HEK293 (cell line): ENCODE results near the gene MTTP.

Experiments
- CTCF ChIA-PET: fragments of 350-600 bp; formaldehyde crosslinking; extraction: SDS; loops from one replicate; lab custom pipeline; 2021; ENCODE audit warnings: antibody characterized with exemption; lab: Yijun Ruan, JAX
- POLR2A ChIA-PET: fragments of 300-600 bp; formaldehyde crosslinking; extraction: SDS; loops from one replicate; lab custom pipeline; 2020; ENCODE audit warnings: antibody characterized with exemption, inconsistent platforms; lab: Yijun Ruan, JAX
- H3K27ac ChIP-seq: fragments of 200-500 bp; sonication (Bioruptor generic); 2 replicates; pipeline ENCODE4 v1.5.1; 2014; ENCODE audit warnings: low read depth, low read length, control low read depth, inconsistent platforms; ENCODE audit errors: extremely low read depth
- H3K36me3 ChIP-seq, 2 experiments: fragments of 200-500 bp in 1 of 2; sonication (Bioruptor generic) in 1 of 2; 1 replicate in 1 of 2; 2 replicates in 1 of 2; pipeline ENCODE4 v1.5.1; 2014 to 2017; ENCODE audit warnings: inconsistent platforms in 2 of 2, low read length in 2 of 2; ENCODE audit not compliant: control insufficient read depth in 2 of 2, insufficient read depth in 1 of 2
- H3K4me1 ChIP-seq: fragments of 200-500 bp; sonication (Bioruptor generic); 2 replicates; pipeline ENCODE4 v1.5.1; 2014; ENCODE audit warnings: mild to moderate bottlenecking, low read length, inconsistent platforms; ENCODE audit not compliant: control insufficient read depth, insufficient read depth
- H3K4me3 ChIP-seq: 2 replicates; pipeline ENCODE4 v1.5.1; 2011; ENCODE audit warnings: low read depth, mild to moderate bottlenecking, control low read depth, low read length, moderate library complexity
- H3K9me3 ChIP-seq: fragments of 200-500 bp; sonication (Bioruptor generic); 2 replicates; pipeline ENCODE4 v1.5.1; 2014; ENCODE audit warnings: low read depth, low read length, inconsistent platforms; ENCODE audit not compliant: control insufficient read depth, insufficient read depth
- BCL11A ChIP-seq: fragments of 450-650 bp; formaldehyde crosslinking; IDR thresholded peaks from 2 replicates; pipeline ENCODE4 v1.5.1; 2016; ENCODE audit warnings: low read depth, missing biosample characterization, missing genetic modification characterization
- FEZF1 ChIP-seq: fragments of 450-650 bp; formaldehyde crosslinking; IDR thresholded peaks from 2 replicates; pipeline ENCODE4 v1.5.1; 2016; ENCODE audit warnings: missing biosample characterization, missing genetic modification characterization
- KLF8 ChIP-seq: fragments of 450-650 bp; formaldehyde crosslinking; IDR thresholded peaks from 2 replicates; pipeline ENCODE4 v1.5.1; 2016; ENCODE audit warnings: missing biosample characterization, missing genetic modification characterization
- SETDB1 ChIP-seq: IDR thresholded peaks from one replicate; pipeline ENCODE4 v1.6.1; 2017; ENCODE audit warnings: mild to moderate bottlenecking, low read length, moderate library complexity, mixed read lengths; ENCODE audit not compliant: insufficient read length
- ZNF114 ChIP-seq: fragments of 450-650 bp; formaldehyde crosslinking; IDR thresholded peaks from 2 replicates; pipeline ENCODE4 v1.5.0; 2017; ENCODE audit warnings: missing biosample characterization, missing genetic modification characterization
- ZNF16 ChIP-seq: fragments of 450-650 bp; formaldehyde crosslinking; IDR thresholded peaks from 2 replicates; pipeline ENCODE4 v1.5.1; 2016; ENCODE audit warnings: low read depth, missing biosample characterization, missing genetic modification characterization
- ZNF211 ChIP-seq: fragments of 450-650 bp; formaldehyde crosslinking; IDR thresholded peaks from 2 replicates; pipeline ENCODE4 v1.5.1; 2016; ENCODE audit warnings: low read depth, missing biosample characterization, missing genetic modification characterization
- ZNF214 ChIP-seq: fragments of 450-650 bp; formaldehyde crosslinking; IDR thresholded peaks from 2 replicates; pipeline ENCODE4 v1.5.1; 2017; ENCODE audit warnings: missing biosample characterization, mild to moderate bottlenecking, missing genetic modification characterization, borderline replicate concordance
- ZNF221 ChIP-seq: fragments of 450-650 bp; formaldehyde crosslinking; IDR thresholded peaks from 2 replicates; pipeline ENCODE4 v1.5.1; 2017; ENCODE audit warnings: missing biosample characterization, missing genetic modification characterization, borderline replicate concordance
- ZNF23 ChIP-seq: fragments of 450-650 bp; formaldehyde crosslinking; IDR thresholded peaks from 2 replicates; pipeline ENCODE4 v1.5.1; 2016; ENCODE audit warnings: missing biosample characterization, missing genetic modification characterization, borderline replicate concordance
- ZNF24 ChIP-seq: fragments of 450-650 bp; formaldehyde crosslinking; IDR thresholded peaks from 2 replicates; pipeline ENCODE4 v1.5.1; 2016; ENCODE audit warnings: missing biosample characterization, missing genetic modification characterization
- ZNF248 ChIP-seq: fragments of 450-650 bp; formaldehyde crosslinking; IDR thresholded peaks from 2 replicates; pipeline ENCODE4 v1.5.1; 2017; ENCODE audit warnings: missing biosample characterization, missing genetic modification characterization
- ZNF350 ChIP-seq: fragments of 450-650 bp; formaldehyde crosslinking; IDR thresholded peaks from 2 replicates; pipeline ENCODE4 v1.5.0; 2017; ENCODE audit warnings: missing biosample characterization, mild to moderate bottlenecking, missing genetic modification characterization
- ZNF677 ChIP-seq: fragments of 450-650 bp; IDR thresholded peaks from 2 replicates; pipeline ENCODE4 v1.5.0; 2018; ENCODE audit warnings: missing biosample characterization, mild to moderate bottlenecking, missing genetic modification characterization, moderate library complexity
- ZNF701 ChIP-seq: fragments of 450-650 bp; formaldehyde crosslinking; IDR thresholded peaks from 2 replicates; pipeline ENCODE4 v1.5.1; 2016; ENCODE audit warnings: missing biosample characterization, missing genetic modification characterization
- ZNF777 ChIP-seq: fragments of 450-650 bp; formaldehyde crosslinking; IDR thresholded peaks from 2 replicates; pipeline ENCODE4 v1.5.1; 2017; ENCODE audit warnings: missing biosample characterization, missing genetic modification characterization, borderline replicate concordance
- ZNF792 ChIP-seq: fragments of 450-650 bp; formaldehyde crosslinking; IDR thresholded peaks from 2 replicates; pipeline ENCODE4 v1.5.1; 2016; ENCODE audit warnings: missing biosample characterization, missing genetic modification characterization
- TF ChIP-seq, protein P1 (sequence below): fragments of 450-650 bp; formaldehyde crosslinking; IDR thresholded peaks from 2 replicates; pipeline ENCODE4 v1.5.1; 2016; ENCODE audit warnings: missing biosample characterization, missing genetic modification characterization
- TF ChIP-seq, protein P2 (sequence below): fragments of 450-650 bp; formaldehyde crosslinking; IDR thresholded peaks from 2 replicates; pipeline ENCODE4 v1.5.1; 2017; ENCODE audit warnings: missing biosample characterization, missing genetic modification characterization
- TF ChIP-seq, protein P3 (sequence below): fragments of 450-650 bp; formaldehyde crosslinking; IDR thresholded peaks from 2 replicates; pipeline ENCODE4 v1.5.1; 2017; ENCODE audit warnings: missing biosample characterization, missing genetic modification characterization
- TF ChIP-seq, protein P4 (sequence below): fragments of 450-650 bp; formaldehyde crosslinking; IDR thresholded peaks from 2 replicates; pipeline ENCODE4 v1.5.1; 2017; ENCODE audit warnings: missing biosample characterization, missing genetic modification characterization
- TF ChIP-seq, protein P5 (sequence below): fragments of 450-650 bp; formaldehyde crosslinking; IDR thresholded peaks from 2 replicates; pipeline ENCODE4 v1.5.1; 2016; ENCODE audit warnings: missing biosample characterization, missing genetic modification characterization
- TF ChIP-seq, protein P6 (sequence below): fragments of 450-650 bp; formaldehyde crosslinking; IDR thresholded peaks from 2 replicates; pipeline ENCODE4 v1.5.1; 2016; ENCODE audit warnings: missing biosample characterization, missing genetic modification characterization, borderline replicate concordance
- TF ChIP-seq, protein P7 (sequence below): fragments of 450-650 bp; formaldehyde crosslinking; IDR thresholded peaks from 2 replicates; pipeline ENCODE4 v1.5.1; 2016; ENCODE audit warnings: missing biosample characterization, missing genetic modification characterization

MTTP gene

DNA sequence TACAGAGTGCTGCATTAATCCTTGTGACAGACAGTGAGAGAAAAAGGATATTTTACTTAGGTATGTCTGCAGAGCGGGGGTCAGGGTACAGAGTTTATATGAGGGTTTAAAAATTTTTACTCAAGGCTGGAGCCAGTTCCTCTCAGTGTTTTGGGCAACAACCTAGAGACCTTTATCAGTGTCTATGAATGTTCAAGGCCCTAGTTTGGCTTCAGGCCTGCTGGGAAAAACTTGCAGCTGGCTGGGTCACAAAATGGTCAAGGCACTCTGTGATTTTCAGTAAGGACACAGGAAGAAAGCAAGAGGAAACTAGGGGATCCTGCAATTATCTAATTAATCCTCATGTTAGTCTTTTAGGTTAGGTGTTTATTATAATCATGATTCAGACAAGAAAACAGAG lies 93.8 kb downstream of the MTTP start:
- no peaks in the 10 kb centered on the region for H3K9me3 ChIP-seq
- no peak overlapping the region for H3K27ac ChIP-seq
- H3K4me3 ChIP-seq, result no peak overlapping the region
- POLR2A ChIA-PET, result no interaction called here
- TF ChIP-seq ZNF16 (tag by site-specific recombination) (no peak), ZNF677 (no peak), ZNF350 (tag by site-specific recombination) (no peak), SETDB1 (no peak), ZNF701 (tag by site-specific recombination) (no peak), FEZF1 (tag by site-specific recombination) (no peak), BCL11A (tag by site-specific recombination) (no peak), KLF8 (tag by site-specific recombination) (no peak), ZNF221 (tag by site-specific recombination) (no peak), ZNF792 (no peak), ZNF248 (tag by site-specific recombination) (no peak), ZNF214 (tag by site-specific recombination) (no peak), ZNF777 (tag by site-specific recombination) (no peak)
- TF ChIP-seq, protein P1, sequence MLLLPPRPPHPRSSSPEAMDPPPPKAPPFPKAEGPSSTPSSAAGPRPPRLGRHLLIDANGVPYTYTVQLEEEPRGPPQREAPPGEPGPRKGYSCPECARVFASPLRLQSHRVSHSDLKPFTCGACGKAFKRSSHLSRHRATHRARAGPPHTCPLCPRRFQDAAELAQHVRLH, result no peak
- TF ChIP-seq, protein P2, sequence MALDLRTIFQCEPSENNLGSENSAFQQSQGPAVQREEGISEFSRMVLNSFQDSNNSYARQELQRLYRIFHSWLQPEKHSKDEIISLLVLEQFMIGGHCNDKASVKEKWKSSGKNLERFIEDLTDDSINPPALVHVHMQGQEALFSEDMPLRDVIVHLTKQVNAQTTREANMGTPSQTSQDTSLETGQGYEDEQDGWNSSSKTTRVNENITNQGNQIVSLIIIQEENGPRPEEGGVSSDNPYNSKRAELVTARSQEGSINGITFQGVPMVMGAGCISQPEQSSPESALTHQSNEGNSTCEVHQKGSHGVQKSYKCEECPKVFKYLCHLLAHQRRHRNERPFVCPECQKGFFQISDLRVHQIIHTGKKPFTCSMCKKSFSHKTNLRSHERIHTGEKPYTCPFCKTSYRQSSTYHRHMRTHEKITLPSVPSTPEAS, result no peak
- TF ChIP-seq, protein P3, sequence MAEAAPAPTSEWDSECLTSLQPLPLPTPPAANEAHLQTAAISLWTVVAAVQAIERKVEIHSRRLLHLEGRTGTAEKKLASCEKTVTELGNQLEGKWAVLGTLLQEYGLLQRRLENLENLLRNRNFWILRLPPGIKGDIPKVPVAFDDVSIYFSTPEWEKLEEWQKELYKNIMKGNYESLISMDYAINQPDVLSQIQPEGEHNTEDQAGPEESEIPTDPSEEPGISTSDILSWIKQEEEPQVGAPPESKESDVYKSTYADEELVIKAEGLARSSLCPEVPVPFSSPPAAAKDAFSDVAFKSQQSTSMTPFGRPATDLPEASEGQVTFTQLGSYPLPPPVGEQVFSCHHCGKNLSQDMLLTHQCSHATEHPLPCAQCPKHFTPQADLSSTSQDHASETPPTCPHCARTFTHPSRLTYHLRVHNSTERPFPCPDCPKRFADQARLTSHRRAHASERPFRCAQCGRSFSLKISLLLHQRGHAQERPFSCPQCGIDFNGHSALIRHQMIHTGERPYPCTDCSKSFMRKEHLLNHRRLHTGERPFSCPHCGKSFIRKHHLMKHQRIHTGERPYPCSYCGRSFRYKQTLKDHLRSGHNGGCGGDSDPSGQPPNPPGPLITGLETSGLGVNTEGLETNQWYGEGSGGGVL (tag by site-specific recombination), result no peak
- TF ChIP-seq, protein P4, sequence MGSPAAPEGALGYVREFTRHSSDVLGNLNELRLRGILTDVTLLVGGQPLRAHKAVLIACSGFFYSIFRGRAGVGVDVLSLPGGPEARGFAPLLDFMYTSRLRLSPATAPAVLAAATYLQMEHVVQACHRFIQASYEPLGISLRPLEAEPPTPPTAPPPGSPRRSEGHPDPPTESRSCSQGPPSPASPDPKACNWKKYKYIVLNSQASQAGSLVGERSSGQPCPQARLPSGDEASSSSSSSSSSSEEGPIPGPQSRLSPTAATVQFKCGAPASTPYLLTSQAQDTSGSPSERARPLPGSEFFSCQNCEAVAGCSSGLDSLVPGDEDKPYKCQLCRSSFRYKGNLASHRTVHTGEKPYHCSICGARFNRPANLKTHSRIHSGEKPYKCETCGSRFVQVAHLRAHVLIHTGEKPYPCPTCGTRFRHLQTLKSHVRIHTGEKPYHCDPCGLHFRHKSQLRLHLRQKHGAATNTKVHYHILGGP (tag by site-specific recombination), result no peak
- TF ChIP-seq, protein P5, sequence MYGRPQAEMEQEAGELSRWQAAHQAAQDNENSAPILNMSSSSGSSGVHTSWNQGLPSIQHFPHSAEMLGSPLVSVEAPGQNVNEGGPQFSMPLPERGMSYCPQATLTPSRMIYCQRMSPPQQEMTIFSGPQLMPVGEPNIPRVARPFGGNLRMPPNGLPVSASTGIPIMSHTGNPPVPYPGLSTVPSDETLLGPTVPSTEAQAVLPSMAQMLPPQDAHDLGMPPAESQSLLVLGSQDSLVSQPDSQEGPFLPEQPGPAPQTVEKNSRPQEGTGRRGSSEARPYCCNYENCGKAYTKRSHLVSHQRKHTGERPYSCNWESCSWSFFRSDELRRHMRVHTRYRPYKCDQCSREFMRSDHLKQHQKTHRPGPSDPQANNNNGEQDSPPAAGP, result no peak
- H3K4me1 ChIP-seq, result no peaks in the 10 kb centered on the region
- no peaks in the 10 kb centered on the region for H3K36me3 ChIP-seq
- CTCF ChIA-PET, result no interaction called here

DNA sequence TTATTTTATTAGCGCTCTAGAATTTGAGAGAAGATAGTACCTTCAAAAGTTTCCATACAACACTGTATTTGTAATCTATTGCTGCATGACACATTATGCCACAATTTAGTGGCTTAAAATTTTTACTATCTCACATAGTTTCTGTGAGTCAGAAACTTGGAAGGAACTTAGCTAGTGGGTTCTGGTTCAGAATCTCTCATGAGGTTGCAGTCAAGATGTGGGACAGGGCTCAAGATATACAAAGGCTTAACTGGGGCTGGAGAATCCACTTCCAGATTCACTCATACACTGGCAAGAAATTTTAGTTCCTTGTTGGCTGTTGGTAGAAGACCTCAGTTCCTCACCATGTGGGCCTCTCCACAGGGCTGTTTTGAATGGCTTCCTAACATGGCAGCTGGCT lies 94.5 kb downstream of the MTTP start:
- CTCF ChIA-PET, result no interaction called here
- H3K36me3 ChIP-seq, result no peaks in the 10 kb centered on the region
- no peak overlapping the region for H3K4me3 ChIP-seq
- H3K4me1 ChIP-seq, result no peaks in the 10 kb centered on the region
- no peaks in the 10 kb centered on the region for H3K9me3 ChIP-seq
- POLR2A ChIA-PET, result no interaction called here
- no peak overlapping the region for H3K27ac ChIP-seq
- TF ChIP-seq, protein P6, sequence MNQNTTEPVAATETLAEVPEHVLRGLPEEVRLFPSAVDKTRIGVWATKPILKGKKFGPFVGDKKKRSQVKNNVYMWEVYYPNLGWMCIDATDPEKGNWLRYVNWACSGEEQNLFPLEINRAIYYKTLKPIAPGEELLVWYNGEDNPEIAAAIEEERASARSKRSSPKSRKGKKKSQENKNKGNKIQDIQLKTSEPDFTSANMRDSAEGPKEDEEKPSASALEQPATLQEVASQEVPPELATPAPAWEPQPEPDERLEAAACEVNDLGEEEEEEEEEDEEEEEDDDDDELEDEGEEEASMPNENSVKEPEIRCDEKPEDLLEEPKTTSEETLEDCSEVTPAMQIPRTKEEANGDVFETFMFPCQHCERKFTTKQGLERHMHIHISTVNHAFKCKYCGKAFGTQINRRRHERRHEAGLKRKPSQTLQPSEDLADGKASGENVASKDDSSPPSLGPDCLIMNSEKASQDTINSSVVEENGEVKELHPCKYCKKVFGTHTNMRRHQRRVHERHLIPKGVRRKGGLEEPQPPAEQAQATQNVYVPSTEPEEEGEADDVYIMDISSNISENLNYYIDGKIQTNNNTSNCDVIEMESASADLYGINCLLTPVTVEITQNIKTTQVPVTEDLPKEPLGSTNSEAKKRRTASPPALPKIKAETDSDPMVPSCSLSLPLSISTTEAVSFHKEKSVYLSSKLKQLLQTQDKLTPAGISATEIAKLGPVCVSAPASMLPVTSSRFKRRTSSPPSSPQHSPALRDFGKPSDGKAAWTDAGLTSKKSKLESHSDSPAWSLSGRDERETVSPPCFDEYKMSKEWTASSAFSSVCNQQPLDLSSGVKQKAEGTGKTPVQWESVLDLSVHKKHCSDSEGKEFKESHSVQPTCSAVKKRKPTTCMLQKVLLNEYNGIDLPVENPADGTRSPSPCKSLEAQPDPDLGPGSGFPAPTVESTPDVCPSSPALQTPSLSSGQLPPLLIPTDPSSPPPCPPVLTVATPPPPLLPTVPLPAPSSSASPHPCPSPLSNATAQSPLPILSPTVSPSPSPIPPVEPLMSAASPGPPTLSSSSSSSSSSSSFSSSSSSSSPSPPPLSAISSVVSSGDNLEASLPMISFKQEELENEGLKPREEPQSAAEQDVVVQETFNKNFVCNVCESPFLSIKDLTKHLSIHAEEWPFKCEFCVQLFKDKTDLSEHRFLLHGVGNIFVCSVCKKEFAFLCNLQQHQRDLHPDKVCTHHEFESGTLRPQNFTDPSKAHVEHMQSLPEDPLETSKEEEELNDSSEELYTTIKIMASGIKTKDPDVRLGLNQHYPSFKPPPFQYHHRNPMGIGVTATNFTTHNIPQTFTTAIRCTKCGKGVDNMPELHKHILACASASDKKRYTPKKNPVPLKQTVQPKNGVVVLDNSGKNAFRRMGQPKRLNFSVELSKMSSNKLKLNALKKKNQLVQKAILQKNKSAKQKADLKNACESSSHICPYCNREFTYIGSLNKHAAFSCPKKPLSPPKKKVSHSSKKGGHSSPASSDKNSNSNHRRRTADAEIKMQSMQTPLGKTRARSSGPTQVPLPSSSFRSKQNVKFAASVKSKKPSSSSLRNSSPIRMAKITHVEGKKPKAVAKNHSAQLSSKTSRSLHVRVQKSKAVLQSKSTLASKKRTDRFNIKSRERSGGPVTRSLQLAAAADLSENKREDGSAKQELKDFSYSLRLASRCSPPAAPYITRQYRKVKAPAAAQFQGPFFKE, result no peak
- TF ChIP-seq ZNF114 (tag by site-specific recombination), result no peak
- no peak for TF ChIP-seq ZNF24 (tag by site-specific recombination)
- TF ChIP-seq ZNF23 (tag by site-specific recombination), result no peak
- no peak for TF ChIP-seq ZNF211 (tag by site-specific recombination)
- TF ChIP-seq, protein P7, sequence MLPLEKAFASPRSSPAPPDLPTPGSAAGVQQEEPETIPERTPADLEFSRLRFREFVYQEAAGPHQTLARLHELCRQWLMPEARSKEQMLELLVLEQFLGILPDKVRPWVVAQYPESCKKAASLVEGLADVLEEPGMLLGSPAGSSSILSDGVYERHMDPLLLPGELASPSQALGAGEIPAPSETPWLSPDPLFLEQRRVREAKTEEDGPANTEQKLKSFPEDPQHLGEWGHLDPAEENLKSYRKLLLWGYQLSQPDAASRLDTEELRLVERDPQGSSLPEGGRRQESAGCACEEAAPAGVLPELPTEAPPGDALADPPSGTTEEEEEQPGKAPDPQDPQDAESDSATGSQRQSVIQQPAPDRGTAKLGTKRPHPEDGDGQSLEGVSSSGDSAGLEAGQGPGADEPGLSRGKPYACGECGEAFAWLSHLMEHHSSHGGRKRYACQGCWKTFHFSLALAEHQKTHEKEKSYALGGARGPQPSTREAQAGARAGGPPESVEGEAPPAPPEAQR (tag by site-specific recombination), result no peak
